ENCODE data around the gene PSMG4. TPM values are rescaled to one million over a fixed set of nuclear protein-coding genes. Genes with fewer than 3 reads are reported as not detected.
"Not testable (repeated sequence)": the region's sequence is repeated elsewhere in the genome, so short reads cannot be mapped to it uniquely, and the experiment has no call there.

Gene PSMG4
- total and polyA plus RNA-seq, 2 of the 8 experiments (the other 6 are each of a cell fraction or from before 2014, with no cell fraction given): 40.6 to 113 TPM

DNA sequence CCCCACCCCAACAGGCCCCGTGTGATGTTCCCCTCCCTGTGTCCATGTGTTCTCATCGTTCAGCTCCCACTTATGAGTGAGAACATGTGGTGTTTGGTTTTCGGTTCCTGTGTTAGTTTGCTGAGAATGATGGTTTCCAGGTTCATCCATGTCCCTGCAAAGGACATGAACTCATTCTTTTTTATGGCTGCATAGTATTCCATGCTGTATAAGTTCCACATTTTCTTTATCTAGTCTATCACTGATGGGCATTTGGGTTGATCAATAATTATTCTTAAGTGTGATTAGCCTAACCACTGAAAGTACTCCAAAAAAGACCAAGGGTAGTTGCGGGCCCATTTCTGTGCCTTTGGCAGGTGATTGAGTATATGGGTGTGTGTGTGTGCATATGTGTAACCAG is 17.0 kb upstream of the PSMG4 start:
- H3K79me1 ChIP-seq (ENCODE audit: low read depth, low read length); H3K4me1 ChIP-seq (replicated peaks in 1 of 4; ENCODE audit: control insufficient read depth in 3 of 4, insufficient read depth in 4 of 4, low read length in 3 of 4); H4K91ac ChIP-seq (replicated peaks; ENCODE audit: insufficient read length, low read length); DNase-seq (ENCODE audit: low read depth in 1 of 2, low spot score in 2 of 2); H2BK15ac ChIP-seq (ENCODE audit: low read length); H3K23ac ChIP-seq (ENCODE audit: insufficient read length); H2AK5ac ChIP-seq (ENCODE audit: low read depth, low read length); H3K4me2 ChIP-seq (ENCODE audit: insufficient read depth in 1 of 2, low read depth in 2 of 2, low read length in 2 of 2); H2BK20ac ChIP-seq (ENCODE audit: low read length); H3K4ac ChIP-seq (replicated peaks; ENCODE audit: insufficient read length, low read depth, low read length); H3K4me3 ChIP-seq (ENCODE audit: extremely low read depth in 1 of 4, insufficient read depth in 2 of 4, low read depth in 3 of 4, low read length in 4 of 4); H3K9ac ChIP-seq (replicated peaks in 1 of 4; ENCODE audit: extremely low read depth in 1 of 4, low read depth in 3 of 4, low read length in 3 of 4); H3K9me3 ChIP-seq (ENCODE audit: insufficient read depth in 2 of 2, low read depth in 1 of 2, low read length in 1 of 2); H4K5ac ChIP-seq (ENCODE audit: insufficient read length, low read depth, low read length); H2BK12ac ChIP-seq (ENCODE audit: low read depth, low read length); H2AFZ ChIP-seq (ENCODE audit: low read length); POLR2A ChIA-PET (ENCODE audit: partially characterized antibody); FAIRE-seq; H3K27ac ChIP-seq (ENCODE audit: low read depth, low read length); H4K20me1 ChIP-seq (replicated peaks in 1 of 2; ENCODE audit: control insufficient read depth in 1 of 2, insufficient read depth in 2 of 2, low read length in 2 of 2); H3K14ac ChIP-seq (ENCODE audit: insufficient read length); H2BK120ac ChIP-seq (replicated peaks; ENCODE audit: low read depth, low read length); H3K18ac ChIP-seq (ENCODE audit: extremely low read depth, low read length); H2BK5ac ChIP-seq (ENCODE audit: low read depth, low read length); H3K27me3 ChIP-seq (replicated peaks in 1 of 4; ENCODE audit: control insufficient read depth in 3 of 4, extremely low read depth in 1 of 4, insufficient read depth in 3 of 4, low read length in 3 of 4); H3K79me2 ChIP-seq (ENCODE audit: control insufficient read depth in 1 of 2, insufficient read depth in 2 of 2, low read length in 2 of 2); H3K23me2 ChIP-seq (ENCODE audit: low read depth, low read length); H3K36me3 ChIP-seq (ENCODE audit: control insufficient read depth in 2 of 4, insufficient read depth in 4 of 4, low read length in 3 of 4); H4K8ac ChIP-seq (ENCODE audit: extremely low read depth, insufficient read depth, low read length); H3K56ac ChIP-seq (replicated peaks; ENCODE audit: insufficient read length, low read depth, low read length): not testable (repeated sequence)
- CTCF ChIA-PET (ENCODE audit: partially characterized antibody): interaction anchor here (17.3 kb wide), 1 partner anchor 10 kb away, joined by 263 read pairs; no protein-coding TSS in a partner anchor
- WGBS, 2 experiments (ENCODE audit: extremely low coverage in 1 of 2, insufficient coverage in 1 of 2, insufficient read length in 1 of 2, insufficient replicate concordance in 2 of 2, low coverage in 1 of 2, low lambda C conversion rate in 2 of 2, missing lambda C conversion rate in 1 of 2): 97% methylated on average over 2 of the region's 4 CpGs; no CpG with 5 or more reads in 1 of the 2 experiments

Data from H1 (cell line).